GM18499 (cell line): Measurements from ENCODE around the gene PHACTR4.
"Not testable (repeated sequence)": the region's sequence is repeated elsewhere in the genome, so short reads cannot be mapped to it uniquely, and the experiment has no call there.

ENCODE experiments used
- ATAC-seq: cut with Tn5 transposase; IDR thresholded peaks from one replicate; pipeline ENCODE4 v1.9.1; 2021; ENCODE audit warnings: moderate number of reproducible peaks; ENCODE audit not compliant: insufficient read depth, unreplicated experiment

Gene PHACTR4

GRCh38 chr1:28370239-28371009 lies 884 bp downstream of the PHACTR4 start:
- no peak for ATAC-seq

GRCh38 chr1:28371010-28371377 lies 1.5 kb downstream of the PHACTR4 start:
- ATAC-seq: no peak

GRCh38 chr1:28373450-28373849 lies 3.9 kb downstream of the PHACTR4 start:
- ATAC-seq: not testable (repeated sequence)

GRCh38 chr1:28374297-28374696 lies 4.8 kb downstream of the PHACTR4 start:
- ATAC-seq: no peak

- ATAC-seq: not testable (repeated sequence)
These were observed 6.1 kb downstream of the PHACTR4 start for GRCh38 chr1:28375598-28375997.

- not testable (repeated sequence) for ATAC-seq
These were observed 6.7 kb downstream of the PHACTR4 start for GRCh38 chr1:28376195-28376594.

- no peak for ATAC-seq
These were observed 9.4 kb downstream of the PHACTR4 start for GRCh38 chr1:28378906-28379305.

- ATAC-seq: no peak
These were observed 10.9 kb downstream of the PHACTR4 start for GRCh38 chr1:28380394-28380793.

GRCh38 chr1:28383785-28384184 lies 14.2 kb downstream of the PHACTR4 start:
- ATAC-seq: not testable (repeated sequence)

- ATAC-seq: no peak
These were observed 22.6 kb downstream of the PHACTR4 start for GRCh38 chr1:28392027-28392652.

- no peak for ATAC-seq
These were observed 24.6 kb downstream of the PHACTR4 start for GRCh38 chr1:28394136-28394535.

- ATAC-seq: no peak
These were observed 25.6 kb downstream of the PHACTR4 start for GRCh38 chr1:28395181-28395580.

GRCh38 chr1:28401760-28402159 lies 32.2 kb downstream of the PHACTR4 start:
- ATAC-seq: no peak

GRCh38 chr1:28409090-28409489 lies 39.5 kb downstream of the PHACTR4 start:
- ATAC-seq: no peak

GRCh38 chr1:28411656-28412055 lies 42.1 kb downstream of the PHACTR4 start:
- no peak for ATAC-seq

GRCh38 chr1:28412731-28413130 lies 43.2 kb downstream of the PHACTR4 start:
- ATAC-seq: no peak

GRCh38 chr1:28416509-28417194 lies 47.1 kb downstream of the PHACTR4 start:
- ATAC-seq: no peak

GRCh38 chr1:28417441-28417922 lies 47.9 kb downstream of the PHACTR4 start:
- ATAC-seq: no peak

GRCh38 chr1:28417926-28418637 lies 48.5 kb downstream of the PHACTR4 start:
- no peak for ATAC-seq

- no peak for ATAC-seq
These were observed 52.2 kb downstream of the PHACTR4 start for GRCh38 chr1:28421744-28422143.

- ATAC-seq: no peak
These were observed 57.3 kb downstream of the PHACTR4 start for GRCh38 chr1:28426831-28427230.
